KOPT-K1 (cell line): ENCODE results near the gene MAFB.

Experiments used
- H3K27ac ChIP-seq: fragments of 200-600 bp; sonication (generic); 2 replicates; pipeline ENCODE4 v1.5.1; 2016; ENCODE audit warnings: antibody characterized with exemption, mild to moderate bottlenecking, low read depth, low read length; ENCODE audit not compliant: poor library complexity, severe bottlenecking
- H3K36me3 ChIP-seq: fragments of 200-600 bp; sonication (generic); 2 replicates; pipeline ENCODE4 v1.5.1; 2017; ENCODE audit warnings: antibody characterized with exemption, mild to moderate bottlenecking, low read length, moderate library complexity; ENCODE audit not compliant: insufficient read depth
- H3K9me3 ChIP-seq: fragments of 200-600 bp; sonication (generic); 2 replicates; pipeline ENCODE4 v1.5.1; 2017; ENCODE audit warnings: antibody characterized with exemption, low read length, mild to moderate bottlenecking; ENCODE audit not compliant: insufficient read depth, poor library complexity, severe bottlenecking

The MAFB gene

GRCh38 chr20:40680161-40680959 lies 8.7 kb downstream of the MAFB start:
- no peaks in the 10 kb centered on the region for H3K36me3 ChIP-seq
- H3K9me3 ChIP-seq: no peaks in the 10 kb centered on the region
- no peak overlapping the region for H3K27ac ChIP-seq

DNA sequence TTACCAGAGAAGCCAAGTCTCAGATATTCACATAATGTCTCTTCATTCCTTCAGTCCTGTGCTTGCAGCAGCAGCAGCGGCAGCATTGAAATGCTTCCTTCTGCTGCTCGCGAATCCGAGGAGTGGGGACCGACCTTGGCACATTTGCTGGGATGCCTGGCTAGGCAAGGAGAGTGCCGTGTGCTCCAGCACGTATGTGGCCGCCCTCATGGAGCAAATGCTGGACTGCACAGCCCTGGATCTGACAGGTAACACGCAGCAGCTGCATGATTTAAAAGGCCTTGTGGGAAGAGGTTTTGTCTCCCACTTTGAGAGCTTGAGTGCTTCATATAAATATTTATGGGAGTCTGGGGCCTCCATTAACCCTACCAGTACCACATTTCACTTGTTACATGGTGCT lies 9.9 kb downstream of the MAFB start:
- no peaks in the 10 kb centered on the region for H3K9me3 ChIP-seq
- H3K27ac ChIP-seq: no peak overlapping the region
- H3K36me3 ChIP-seq: no peaks in the 10 kb centered on the region

GRCh38 chr20:40678286-40678875 lies 10.7 kb downstream of the MAFB start:
- Histone ChIP-seq H3K27ac (no peak overlapping the region), H3K36me3 (no peaks in the 10 kb centered on the region), H3K9me3 (no peaks in the 10 kb centered on the region)

DNA sequence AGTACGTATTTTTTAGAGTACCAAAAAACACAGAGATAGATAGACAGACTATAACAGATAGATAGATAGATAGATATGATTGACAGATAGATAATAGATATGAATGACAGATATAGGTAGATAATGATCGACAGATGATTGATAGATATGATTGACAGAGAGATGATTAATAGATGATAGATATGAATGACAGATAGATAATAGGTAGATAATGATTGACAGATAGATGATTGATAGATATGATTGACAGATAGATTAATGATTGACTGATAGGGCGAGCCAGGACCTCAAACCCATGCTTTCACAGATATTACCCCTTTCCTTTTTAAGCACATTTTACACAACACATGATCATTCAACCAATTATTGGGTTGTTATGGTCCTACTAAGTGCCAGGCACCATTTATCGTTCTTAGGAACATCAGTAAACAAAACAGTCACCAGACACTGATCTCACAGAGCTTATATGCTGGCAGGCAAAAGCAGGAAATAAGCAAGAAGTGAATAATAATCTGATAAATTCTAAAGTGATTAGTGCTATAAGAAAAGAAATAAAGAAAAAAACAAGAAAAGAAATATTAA lies 11.6 kb downstream of the MAFB start:
- no peak overlapping the region for H3K27ac ChIP-seq
- H3K9me3 ChIP-seq: no peaks in the 10 kb centered on the region
- H3K36me3 ChIP-seq: no peaks in the 10 kb centered on the region

DNA sequence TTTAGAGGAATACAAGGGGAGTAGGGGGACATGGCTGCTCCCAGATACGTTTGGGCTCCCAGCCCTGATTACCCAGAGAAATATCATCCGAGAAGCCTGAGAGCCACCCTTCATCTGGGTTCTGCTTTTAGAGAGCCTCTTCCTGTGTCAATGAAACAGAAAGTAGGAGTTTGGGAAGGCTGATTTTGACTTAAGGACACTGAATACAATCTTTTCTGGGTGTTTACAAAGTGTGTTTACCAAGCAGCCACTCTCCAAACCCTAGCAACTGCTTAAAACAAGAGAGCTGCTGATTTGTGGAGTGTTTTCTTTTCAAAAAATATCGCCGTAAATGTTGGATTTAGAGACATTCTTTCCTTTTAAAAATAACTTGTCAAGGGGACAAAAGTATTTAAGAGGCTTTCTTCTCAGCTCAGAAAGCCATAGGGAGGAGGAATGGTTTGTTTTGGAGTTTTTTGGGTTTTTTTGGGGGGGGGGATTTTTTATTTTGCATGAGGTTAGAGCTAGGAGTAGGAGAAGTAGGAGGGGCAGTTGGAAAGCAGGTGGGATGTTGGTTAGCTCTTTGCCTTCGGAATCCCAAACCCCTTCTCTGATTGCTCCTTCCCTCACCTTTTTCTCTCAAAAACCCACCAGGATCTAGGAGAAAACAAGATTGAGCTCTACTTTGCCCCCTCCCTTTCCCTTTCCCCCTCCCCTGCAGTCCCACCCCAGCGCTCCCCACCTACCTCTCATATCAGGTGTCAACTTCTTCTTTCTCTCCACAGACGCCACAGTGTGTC lies 12.4 kb downstream of the MAFB start:
- no peaks in the 10 kb centered on the region for H3K36me3 ChIP-seq
- no peaks in the 10 kb centered on the region for H3K9me3 ChIP-seq
- no peak overlapping the region for H3K27ac ChIP-seq

GRCh38 chr20:40675599-40676221 lies 13.3 kb downstream of the MAFB start:
- H3K36me3 ChIP-seq: no peaks in the 10 kb centered on the region
- H3K27ac ChIP-seq: no peak overlapping the region
- H3K9me3 ChIP-seq: no peaks in the 10 kb centered on the region

DNA sequence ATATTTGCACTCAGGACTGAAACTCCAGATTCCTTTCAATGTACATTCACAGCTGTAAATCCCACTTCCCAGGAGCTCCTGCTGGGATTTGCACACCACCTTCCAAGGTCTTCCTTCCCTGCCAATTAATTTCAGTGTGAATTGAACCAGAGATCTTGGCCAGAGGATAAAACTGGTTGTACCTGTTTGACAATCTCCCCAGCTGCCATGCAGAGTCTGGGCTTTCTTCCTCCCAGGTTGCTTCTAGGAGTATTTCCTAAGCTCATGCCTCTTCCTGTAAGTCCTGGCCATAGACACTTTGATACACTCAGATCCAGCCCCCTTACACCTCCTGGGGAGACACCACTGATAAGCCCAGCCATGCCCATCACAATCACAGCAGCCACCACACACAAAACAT lies 15.6 kb downstream of the MAFB start:
- Histone ChIP-seq H3K27ac (no peak overlapping the region), H3K36me3 (no peaks in the 10 kb centered on the region)

GRCh38 chr20:40672095-40672494 lies 16.9 kb downstream of the MAFB start:
- no peak overlapping the region for H3K27ac ChIP-seq
- H3K36me3 ChIP-seq: no peaks in the 10 kb centered on the region
- no peaks in the 10 kb centered on the region for H3K9me3 ChIP-seq

More for the DNA sequence above, 15.6 kb downstream of the MAFB start:
- H3K9me3 ChIP-seq: no peaks in the 10 kb centered on the region

DNA sequence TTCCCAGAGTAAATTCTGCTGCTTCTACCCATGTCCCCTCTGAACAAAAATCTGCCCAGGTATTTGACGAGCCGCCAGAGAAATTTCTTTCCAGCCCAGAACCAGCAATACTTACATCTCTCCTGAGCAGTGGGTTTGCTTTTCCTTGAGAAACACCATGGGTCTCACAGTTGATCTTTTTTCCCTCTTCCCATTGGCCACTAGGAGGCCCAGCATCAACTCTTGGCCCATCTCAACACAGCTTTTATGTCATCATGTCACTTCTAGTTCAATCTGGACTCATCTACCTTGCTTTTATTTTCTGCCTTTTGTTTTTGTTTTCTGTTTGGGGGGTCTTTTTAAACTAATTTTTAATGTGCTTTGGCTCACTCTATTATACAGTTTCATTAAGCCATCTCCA lies 18.8 kb downstream of the MAFB start:
- Histone ChIP-seq H3K27ac (no peak overlapping the region), H3K36me3 (no peaks in the 10 kb centered on the region), H3K9me3 (no peaks in the 10 kb centered on the region)

DNA sequence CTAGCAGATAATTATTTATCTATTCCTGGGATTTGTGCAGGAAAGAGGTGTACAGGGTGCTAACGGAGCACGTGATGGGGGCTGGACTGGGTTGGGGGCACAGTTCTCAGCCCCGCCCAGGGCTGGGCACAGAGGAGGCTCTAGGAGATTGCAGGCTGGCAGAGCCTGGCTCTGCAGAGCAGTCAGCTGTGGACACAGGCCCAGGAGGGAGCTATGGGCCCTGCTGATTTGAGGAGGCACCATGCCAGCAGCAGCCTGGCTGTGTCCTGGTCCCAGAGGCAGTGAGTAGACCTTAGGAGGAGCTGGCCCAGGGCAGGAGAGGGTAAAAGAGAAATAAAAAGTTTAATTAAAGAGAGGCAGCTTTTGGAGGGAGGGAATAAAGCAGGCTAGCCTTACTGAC lies 19.3 kb downstream of the MAFB start:
- Histone ChIP-seq H3K9me3 (no peaks in the 10 kb centered on the region), H3K36me3 (no peaks in the 10 kb centered on the region), H3K27ac (no peak overlapping the region)

DNA sequence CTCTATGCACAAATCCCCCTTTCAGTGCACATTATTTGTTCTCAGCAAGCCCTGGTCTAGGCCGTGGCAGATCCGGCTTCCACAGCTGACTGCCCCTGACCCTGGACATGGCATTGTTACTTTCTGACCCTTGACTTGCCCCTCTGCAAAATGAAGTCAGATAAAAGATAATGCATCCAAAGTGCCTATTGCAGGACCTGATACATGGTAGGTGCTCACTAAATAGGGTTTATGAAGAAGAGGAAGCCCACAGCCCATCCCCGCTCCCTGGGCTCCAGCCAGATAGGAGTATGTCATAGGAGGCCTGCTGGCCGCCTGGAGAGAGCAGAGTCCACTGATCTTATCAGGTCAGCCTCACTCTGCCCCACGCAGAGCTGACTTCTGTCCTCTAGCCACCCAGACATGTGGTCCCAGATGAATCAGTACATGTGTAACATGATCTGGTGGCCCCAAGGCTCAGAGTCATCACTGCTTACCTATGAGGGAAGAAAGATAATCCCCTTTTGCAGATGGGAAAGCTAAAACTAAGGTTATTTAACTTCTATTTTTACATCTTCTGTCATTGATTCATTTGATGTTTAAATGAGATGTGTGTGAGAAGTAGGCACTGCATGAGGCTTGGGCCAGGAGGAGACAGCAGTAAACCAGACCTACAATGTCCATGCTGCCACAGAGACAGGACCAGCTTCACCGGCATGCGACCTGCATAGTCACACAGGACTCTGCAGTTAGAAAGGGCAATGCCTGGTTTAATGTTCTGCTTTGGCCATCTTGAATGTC lies 20.4 kb downstream of the MAFB start:
- Histone ChIP-seq H3K36me3 (no peaks in the 10 kb centered on the region), H3K27ac (no peak overlapping the region), H3K9me3 (no peaks in the 10 kb centered on the region)

DNA sequence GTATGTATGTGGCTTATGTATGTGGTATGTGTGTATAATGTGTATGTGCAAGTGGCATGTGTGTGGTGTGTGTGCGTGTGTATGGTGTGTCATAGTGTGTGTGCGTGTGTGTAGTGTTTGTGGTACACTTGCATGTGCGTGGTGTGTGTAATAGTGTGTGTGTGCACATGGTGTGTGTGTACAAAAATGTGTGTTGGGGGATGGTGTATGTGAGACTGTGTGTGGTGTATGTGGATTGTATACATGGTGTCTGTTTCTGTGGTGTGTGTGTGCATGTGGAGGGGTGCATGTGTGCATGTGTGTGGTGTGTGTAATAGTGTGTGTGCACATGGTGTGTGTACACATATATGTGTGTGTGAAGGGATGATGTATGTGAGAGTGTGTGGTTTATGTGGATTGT lies 21.5 kb downstream of the MAFB start:
- Histone ChIP-seq H3K27ac (no peak overlapping the region), H3K9me3 (no peaks in the 10 kb centered on the region), H3K36me3 (no peaks in the 10 kb centered on the region)

DNA sequence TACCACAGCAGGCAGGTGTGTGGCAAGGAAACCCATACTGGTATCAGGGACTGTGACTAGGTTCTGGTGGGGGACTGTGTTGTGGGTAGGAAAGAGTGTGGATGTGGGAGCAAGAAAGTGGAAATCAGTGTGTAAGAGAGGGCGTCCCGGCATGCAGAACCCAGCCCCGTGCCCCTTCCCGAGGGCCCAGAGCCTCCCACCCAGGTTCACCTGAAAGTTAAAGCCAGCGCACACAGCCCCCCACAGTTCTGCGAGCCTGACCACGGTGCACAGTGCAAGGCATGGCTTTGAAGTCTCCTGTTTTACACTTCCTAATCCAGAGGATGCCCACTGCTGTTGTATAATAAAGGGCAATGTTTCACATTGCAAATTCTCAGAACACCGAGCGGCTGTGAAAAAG lies 22.7 kb downstream of the MAFB start:
- Histone ChIP-seq H3K36me3 (no peaks in the 10 kb centered on the region), H3K27ac (no peak overlapping the region), H3K9me3 (no peaks in the 10 kb centered on the region)

GRCh38 chr20:40664891-40665290 lies 24.1 kb downstream of the MAFB start:
- no peak overlapping the region for H3K27ac ChIP-seq
- no peaks in the 10 kb centered on the region for H3K9me3 ChIP-seq
- H3K36me3 ChIP-seq: no peaks in the 10 kb centered on the region
